Left ventricle myocardium inferior (tissue), 1 donor: ENCODE measurements around the gene AIG1. TPM values are rescaled to one million over a fixed set of nuclear protein-coding genes. Genes with fewer than 3 reads are reported as not detected.

Experiments
- DNase-seq: peaks from one replicate; pipeline ENCODE4 v3.0.0-alpha.2; 2020
- H3K27ac ChIP-seq: fragments of 200-600 bp; replicated peaks from 2 replicates; pipeline ENCODE4 v1.8.0; 2021
- H3K27me3 ChIP-seq: fragments of 200-600 bp; 2 replicates; pipeline ENCODE4 v1.8.0; 2021; ENCODE audit warnings: low read depth
- H3K36me3 ChIP-seq: fragments of 200-600 bp; 2 replicates; pipeline ENCODE4 v1.8.0; 2021
- H3K4me1 ChIP-seq: fragments of 200-600 bp; 2 replicates; pipeline ENCODE4 v1.8.0; 2021
- H3K4me3 ChIP-seq: fragments of 200-600 bp; 2 replicates; pipeline ENCODE4 v1.8.0; 2021; ENCODE audit warnings: mild to moderate bottlenecking, moderate library complexity
- H3K9me3 ChIP-seq: fragments of 200-600 bp; replicated peaks from 2 replicates; pipeline ENCODE4 v1.8.0; 2021
- intact Hi-C: fragments of 100-400 bp; cut with micrococcal nuclease; formaldehyde crosslinking; loops from one replicate; pipeline ENCODE4 v1.11.0; 2022
- total RNA-seq: library from RNA; stranded (reverse); fragmentation: NEBNext Ultra II Directional; extraction: Animal tissue kit (Norgen Biotek cat#: 25700); gene quantifications from one replicate; pipeline ENCODE4 v1.2.1, GENCODE V29; 2021
- TF ChIP-seq, protein P1 (sequence below): fragments of 200-600 bp; IDR thresholded peaks from 2 replicates; pipeline ENCODE4 v1.8.0; 2021; ENCODE audit warnings: antibody characterized with exemption, mild to moderate bottlenecking, borderline replicate concordance
- donor health status: DM: no; HTN: yes; CAD: no; lungs with severe emphysema.

The AIG1 gene
- total RNA-seq, 1 donor from 2014 or later, result 76.5 TPM

DNA sequence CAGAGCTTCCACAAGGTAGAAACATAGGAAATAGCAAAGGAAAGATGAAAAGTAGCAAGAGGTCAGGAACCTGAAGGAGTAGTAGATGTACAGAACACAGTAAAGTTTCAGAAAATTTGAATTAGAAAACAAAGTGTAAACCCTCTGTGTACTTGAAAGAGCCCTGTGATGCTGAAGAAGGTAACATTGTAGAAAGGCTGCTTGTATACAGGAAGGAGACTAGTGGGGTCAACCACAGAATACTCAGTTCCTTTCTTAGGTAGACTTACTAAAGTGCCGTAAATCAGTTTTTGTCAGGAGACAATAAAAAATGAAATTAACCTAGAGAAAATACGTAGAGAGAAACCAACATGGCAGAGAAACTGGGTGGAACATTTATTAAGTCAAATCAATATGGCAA lies 149.7 kb downstream of the AIG1 start:
- TF ChIP-seq, protein P1, sequence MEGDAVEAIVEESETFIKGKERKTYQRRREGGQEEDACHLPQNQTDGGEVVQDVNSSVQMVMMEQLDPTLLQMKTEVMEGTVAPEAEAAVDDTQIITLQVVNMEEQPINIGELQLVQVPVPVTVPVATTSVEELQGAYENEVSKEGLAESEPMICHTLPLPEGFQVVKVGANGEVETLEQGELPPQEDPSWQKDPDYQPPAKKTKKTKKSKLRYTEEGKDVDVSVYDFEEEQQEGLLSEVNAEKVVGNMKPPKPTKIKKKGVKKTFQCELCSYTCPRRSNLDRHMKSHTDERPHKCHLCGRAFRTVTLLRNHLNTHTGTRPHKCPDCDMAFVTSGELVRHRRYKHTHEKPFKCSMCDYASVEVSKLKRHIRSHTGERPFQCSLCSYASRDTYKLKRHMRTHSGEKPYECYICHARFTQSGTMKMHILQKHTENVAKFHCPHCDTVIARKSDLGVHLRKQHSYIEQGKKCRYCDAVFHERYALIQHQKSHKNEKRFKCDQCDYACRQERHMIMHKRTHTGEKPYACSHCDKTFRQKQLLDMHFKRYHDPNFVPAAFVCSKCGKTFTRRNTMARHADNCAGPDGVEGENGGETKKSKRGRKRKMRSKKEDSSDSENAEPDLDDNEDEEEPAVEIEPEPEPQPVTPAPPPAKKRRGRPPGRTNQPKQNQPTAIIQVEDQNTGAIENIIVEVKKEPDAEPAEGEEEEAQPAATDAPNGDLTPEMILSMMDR, result no peak
- Histone ChIP-seq H3K4me3 (no peak overlapping the region), H3K9me3 (no peaks in the 10 kb centered on the region), H3K4me1 (peaks cover 46% of the 10 kb centered on the region), H3K36me3 (no peaks in the 10 kb centered on the region), H3K27me3 (no peaks in the 10 kb centered on the region), H3K27ac (no peak overlapping the region)
- intact Hi-C loops, result no loop called here
- DNase-seq, result no peak

DNA sequence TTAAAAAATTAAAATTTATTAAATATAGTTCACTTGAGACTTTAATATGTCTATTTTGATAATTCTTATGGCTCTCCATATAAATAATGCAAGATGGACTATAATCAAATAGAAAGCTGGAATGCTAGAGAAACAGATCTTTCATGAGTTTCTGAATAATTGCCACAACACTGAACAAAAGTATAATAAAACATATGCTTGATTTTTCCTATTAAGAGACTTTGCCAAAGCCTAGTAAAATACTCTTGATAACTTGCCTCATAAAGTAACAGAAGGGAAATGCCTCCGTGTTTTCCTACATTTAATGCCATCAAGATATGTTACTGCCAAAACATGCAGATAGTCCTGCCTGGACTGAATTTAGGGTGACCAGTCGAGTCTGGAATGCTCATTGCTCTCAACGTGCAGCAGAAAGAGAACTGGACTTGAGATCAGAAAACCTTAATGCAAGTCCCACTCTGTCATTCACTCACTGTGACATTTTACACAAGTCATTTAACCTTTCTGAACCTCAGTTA lies 153.2 kb downstream of the AIG1 start:
- Histone ChIP-seq H3K36me3 (no peaks in the 10 kb centered on the region), H3K27ac (peak overlapping the region; percentile 39), H3K4me1 (peaks cover 58% of the 10 kb centered on the region), H3K9me3 (no peaks in the 10 kb centered on the region), H3K4me3 (no peak overlapping the region), H3K27me3 (no peaks in the 10 kb centered on the region)
- intact Hi-C loops, result no loop called here
- TF ChIP-seq, protein P1, result no peak
- no peak for DNase-seq

DNA sequence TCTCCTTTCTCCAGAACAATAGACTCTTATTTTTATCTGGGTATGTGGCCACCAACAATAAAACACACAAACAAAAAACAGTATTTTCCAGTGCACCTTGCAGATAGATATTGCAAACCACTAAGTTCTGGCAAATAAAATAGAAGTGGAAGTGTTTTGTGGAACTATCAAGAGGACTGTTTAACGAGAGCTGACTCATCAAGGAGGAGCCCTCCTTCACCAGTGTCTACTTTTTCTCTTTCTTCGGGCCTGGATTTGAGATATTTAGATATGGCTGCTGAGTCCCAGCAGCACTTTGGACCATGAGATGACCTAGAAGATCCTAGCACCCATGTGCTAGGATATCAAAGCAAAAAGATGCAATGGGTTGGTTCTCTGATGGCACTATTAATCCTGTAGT lies 154.7 kb downstream of the AIG1 start:
- no peak overlapping the region for H3K27ac ChIP-seq

DNA sequence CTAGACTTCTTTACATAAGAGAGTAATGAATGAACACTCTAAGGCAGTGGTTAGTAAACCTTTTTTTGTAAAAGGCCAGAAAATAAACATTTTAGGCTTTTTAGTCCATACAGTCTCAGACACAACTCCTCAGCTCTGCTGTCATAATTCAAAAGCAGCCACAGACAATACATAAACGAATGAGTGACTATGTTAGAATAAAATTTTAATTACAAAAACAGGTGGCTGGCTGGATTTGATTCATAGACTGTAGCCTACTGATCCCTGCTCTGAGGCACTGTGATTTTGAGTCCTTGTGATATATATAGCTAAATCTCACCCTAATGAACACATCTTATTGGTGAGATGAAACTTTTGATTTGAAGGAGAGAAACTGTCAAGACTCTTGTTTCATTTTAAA lies 155.1 kb downstream of the AIG1 start:
- no peak overlapping the region for H3K27ac ChIP-seq
- no peaks in the 10 kb centered on the region for H3K36me3 ChIP-seq
- no peaks in the 10 kb centered on the region for H3K27me3 ChIP-seq
- TF ChIP-seq, protein P1, result no peak
- no peak for DNase-seq
- H3K9me3 ChIP-seq, result no peaks in the 10 kb centered on the region
- peaks cover 68% of the 10 kb centered on the region for H3K4me1 ChIP-seq
- no peak overlapping the region for H3K4me3 ChIP-seq
- intact Hi-C loops, result no loop called here

More for the DNA sequence above, 154.7 kb downstream of the AIG1 start:
- no peak for DNase-seq
- TF ChIP-seq, protein P1, result no peak
- Histone ChIP-seq H3K4me1 (peaks cover 66% of the 10 kb centered on the region), H3K4me3 (no peak overlapping the region), H3K27me3 (no peaks in the 10 kb centered on the region), H3K36me3 (no peaks in the 10 kb centered on the region), H3K9me3 (no peaks in the 10 kb centered on the region)
- intact Hi-C loops, result no loop called here

DNA sequence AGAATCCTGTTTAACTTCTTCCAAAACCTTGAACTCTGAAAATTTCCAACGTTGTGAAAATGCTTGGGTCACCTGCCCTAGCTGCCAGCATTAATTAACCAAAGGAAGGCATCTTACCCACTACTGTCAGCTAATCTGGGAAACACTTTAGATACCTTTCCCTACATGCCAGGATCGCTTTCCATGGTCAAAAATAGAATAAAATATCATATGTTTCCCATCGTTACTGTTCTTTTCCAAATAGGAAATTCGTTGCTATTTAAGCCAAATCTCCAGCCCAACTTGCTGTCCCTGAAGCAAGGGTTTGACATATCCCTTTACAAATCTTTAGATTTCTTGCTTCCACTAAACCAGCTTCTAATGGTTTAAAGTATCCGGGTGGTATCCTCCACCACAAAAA lies 157.5 kb downstream of the AIG1 start:
- H3K27ac ChIP-seq, result peak overlapping the region; percentile 34
- H3K36me3 ChIP-seq, result no peaks in the 10 kb centered on the region
- peaks cover 83% of the 10 kb centered on the region for H3K4me1 ChIP-seq
- intact Hi-C loops, result no loop called here
- no peak for DNase-seq
- no peaks in the 10 kb centered on the region for H3K9me3 ChIP-seq
- H3K27me3 ChIP-seq, result no peaks in the 10 kb centered on the region
- TF ChIP-seq, protein P1, result no peak
- no peak overlapping the region for H3K4me3 ChIP-seq

DNA sequence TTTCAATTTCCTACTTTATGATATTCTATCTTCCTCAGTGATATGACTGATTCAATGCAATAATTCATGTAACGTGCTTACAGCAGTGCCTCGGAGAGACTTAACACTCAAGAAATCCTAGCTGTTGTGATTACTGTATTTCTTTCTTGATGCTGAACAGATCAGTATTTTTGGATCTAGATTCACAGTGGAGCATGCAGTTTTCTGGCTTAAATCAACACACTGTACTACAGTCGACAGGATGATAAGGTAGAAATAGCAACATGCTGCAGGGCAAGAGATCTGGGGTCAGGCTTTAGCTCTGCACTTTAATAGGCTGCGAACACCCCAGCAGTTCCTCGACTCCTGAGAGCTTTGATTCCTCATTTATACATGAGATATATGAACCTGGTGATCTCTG lies 161.0 kb downstream of the AIG1 start:
- H3K27me3 ChIP-seq, result no peaks in the 10 kb centered on the region
- intact Hi-C loops, result no loop called here
- TF ChIP-seq, protein P1, result no peak
- H3K4me3 ChIP-seq, result peak overlapping the region; percentile 10
- H3K4me1 ChIP-seq, result peaks cover 72% of the 10 kb centered on the region
- no peak for DNase-seq
- H3K9me3 ChIP-seq, result no peaks in the 10 kb centered on the region
- H3K27ac ChIP-seq, result peak overlapping the region; percentile 84
- H3K36me3 ChIP-seq, result no peaks in the 10 kb centered on the region
